HG02870 (cell line): Measurements from ENCODE around the gene ABHD13.
"Not testable (repeated sequence)": the region's sequence is repeated elsewhere in the genome, so short reads cannot be mapped to it uniquely, and the experiment has no call there.

Source experiments
- ATAC-seq: cut with Tn5 transposase; IDR thresholded peaks from one replicate; pipeline ENCODE4 v1.9.1; 2021; ENCODE audit warnings: mild to moderate bottlenecking, moderate library complexity; ENCODE audit not compliant: unreplicated experiment

The ABHD13 gene

GRCh38 chr13:108223687-108224503 is 5.7 kb downstream of the ABHD13 start:
- no peak for ATAC-seq

- ATAC-seq: peak; percentile 60
These were observed 7.2 kb downstream of the ABHD13 start for GRCh38 chr13:108225440-108225839.

GRCh38 chr13:108226184-108226583 is 8.0 kb downstream of the ABHD13 start:
- ATAC-seq: peak; percentile 38

- ATAC-seq: no peak
These were observed 9.6 kb downstream of the ABHD13 start for GRCh38 chr13:108227651-108228272.

GRCh38 chr13:108230377-108230776 is 12.2 kb downstream of the ABHD13 start:
- no peak for ATAC-seq

- peak; percentile 76 for ATAC-seq
These were observed 31.0 kb downstream of the ABHD13 start for GRCh38 chr13:108249150-108249549.

- no peak for ATAC-seq
These were observed 39.1 kb downstream of the ABHD13 start for GRCh38 chr13:108257248-108257647.

GRCh38 chr13:108263621-108264355 is 45.6 kb downstream of the ABHD13 start:
- no peak for ATAC-seq

- no peak for ATAC-seq
These were observed 48.3 kb downstream of the ABHD13 start for GRCh38 chr13:108266321-108266990.

- ATAC-seq: no peak
These were observed 49.2 kb downstream of the ABHD13 start for GRCh38 chr13:108267347-108267746.

- ATAC-seq: not testable (repeated sequence)
These were observed 49.7 kb downstream of the ABHD13 start for GRCh38 chr13:108267855-108268254.

- ATAC-seq: peak; percentile 21
These were observed 50.4 kb downstream of the ABHD13 start for GRCh38 chr13:108268466-108269112.

- ATAC-seq: peak; percentile 60
These were observed 51.6 kb downstream of the ABHD13 start, which contains the start of gene TNFSF13B for GRCh38 chr13:108269601-108270328. TSS of gene TNFSF13B (plus strand) at chr13:108269718. CDS start at chr13:108269896, 178 bp downstream.

- peak; percentile 5 for ATAC-seq
These were observed 52.2 kb downstream of the ABHD13 start for GRCh38 chr13:108270442-108270841.

- no peak for ATAC-seq
These were observed 54.1 kb downstream of the ABHD13 start for GRCh38 chr13:108272333-108272732.

- no peak for ATAC-seq
These were observed 55.4 kb downstream of the ABHD13 start for GRCh38 chr13:108273429-108274118.

- ATAC-seq: no peak
These were observed 56.5 kb downstream of the ABHD13 start for GRCh38 chr13:108274718-108275117.

GRCh38 chr13:108276060-108276459 is 57.9 kb downstream of the ABHD13 start:
- no peak for ATAC-seq

- ATAC-seq: no peak
These were observed 60.3 kb downstream of the ABHD13 start for GRCh38 chr13:108278466-108278865.
